Tibial nerve (tissue), 4 donors: ENCODE data around the gene FAM83D. TPM values are rescaled to one million over a fixed set of nuclear protein-coding genes. Genes with fewer than 3 reads are reported as not detected.

Source experiments
- DNase-seq, 2 donors: peaks; one replicate each; pipeline ENCODE4 v3.0.0-alpha.2; 2019; ENCODE audit warnings: low spot score in 2 of 2
- H3K27ac ChIP-seq, 4 donors: fragments of 200-600 bp; sonication (generic) in 3 of 4; one replicate each; pipeline ENCODE4 v1.5.1; 2017 to 2019; ENCODE audit warnings: mild to moderate bottlenecking in 1 of 4
- H3K27me3 ChIP-seq, 2 donors: fragments of 200-600 bp; sonication (generic) in 1 of 2; one replicate each; pipeline versions ENCODE4 v1.5.1 to v1.6.0; 2017 to 2019
- H3K36me3 ChIP-seq, 3 donors: fragments of 200-600 bp; sonication (generic); one replicate each; pipeline ENCODE4 v1.5.1; 2018 to 2019
- H3K4me1 ChIP-seq, 4 donors: fragments of 200-600 bp; sonication (generic) in 3 of 4; one replicate each; pipeline ENCODE4 v1.5.1; 2017 to 2019
- H3K4me3 ChIP-seq, 4 donors: fragments of 200-600 bp; sonication (generic) in 3 of 4; one replicate each; pipeline ENCODE4 v1.5.1; 2017 to 2019; ENCODE audit warnings: mild to moderate bottlenecking in 1 of 4, moderate library complexity in 1 of 4
- H3K9me3 ChIP-seq, 4 donors: fragments of 200-600 bp; sonication (generic) in 3 of 4; one replicate each; pipeline ENCODE4 v1.5.1; 2017 to 2019
- CTCF ChIP-seq, 5 experiments: fragments of 200-600 bp in 3 of 5; fragments of 450-650 bp in 2 of 5; sonication (generic) in 3 of 5; IDR thresholded peaks; one replicate each; pipeline ENCODE4 v1.5.1; 2016 to 2019; ENCODE audit warnings: antibody characterized with exemption in 5 of 5, mild to moderate bottlenecking in 3 of 5, moderate library complexity in 2 of 5
- EP300 ChIP-seq, 2 donors: sonication (generic); formaldehyde crosslinking; IDR thresholded peaks; one replicate each; pipeline ENCODE4 v1.6.1; 2017; ENCODE audit warnings: antibody characterized with exemption in 2 of 2, mild to moderate bottlenecking in 1 of 2
- POLR2A ChIP-seq, 2 donors: fragments of 450-650 bp; IDR thresholded peaks; one replicate each; pipeline ENCODE4 v1.6.1; 2017; ENCODE audit warnings: antibody characterized with exemption in 2 of 2, mild to moderate bottlenecking in 2 of 2, moderate library complexity in 2 of 2
- WGBS, 2 donors: methylation state at CpG; one replicate each; pipeline ENCODE4 v1.1.5; 2018; 5-methylcytosine and 5-hydroxymethylcytosine counted together
- total RNA-seq, 4 donors: library from RNA; depleted of rRNA; stranded (reverse); fragments of >200 nt; gene quantifications; one replicate each; pipeline ENCODE4 v1.1.0, GENCODE V29; 2016

The FAM83D gene
- total RNA-seq, 4 donors from 2014 or later = 0.42 to 0.90 TPM; not detected in 2

- H3K4me3 ChIP-seq = no peak overlapping the region
- peaks cover 0 to 7% (median 0%) of the 10 kb centered on the region in 3 donors for H3K36me3 ChIP-seq
- no peak for DNase-seq
- no peaks in the 10 kb centered on the region for H3K27me3 ChIP-seq
- H3K4me1 ChIP-seq = peaks cover 0 to 3% (median under 1%) of the 10 kb centered on the region in 4 donors
- TF ChIP-seq CTCF (IDR thresholded peaks at IDR 0.05) = no peak
- TF ChIP-seq POLR2A (IDR thresholded peaks at IDR 0.05) = no peak
- no peak for TF ChIP-seq EP300 (IDR thresholded peaks at IDR 0.05)
- H3K9me3 ChIP-seq = no peaks in the 10 kb centered on the region
- 88 to 90% methylated on average over 3 of the region's 3 CpGs for WGBS, 2 donors
- no peak overlapping the region for H3K27ac ChIP-seq
Measured at GRCh38 chr20:38979842-38980241, 53.6 kb downstream of the FAM83D start.

GRCh38 chr20:38982291-38982690 lies 56.1 kb downstream of the FAM83D start:
- H3K9me3 ChIP-seq = no peaks in the 10 kb centered on the region
- H3K27me3 ChIP-seq = no peaks in the 10 kb centered on the region
- peaks cover 0 to 9% (median 0%) of the 10 kb centered on the region in 3 donors for H3K36me3 ChIP-seq
- TF ChIP-seq CTCF (IDR thresholded peaks at IDR 0.05) = no peak
- TF ChIP-seq EP300 (IDR thresholded peaks at IDR 0.05) = no peak
- TF ChIP-seq POLR2A (IDR thresholded peaks at IDR 0.05) = no peak
- WGBS, 2 donors = 45 to 55% methylated on average over 1 of the region's 1 CpG
- DNase-seq = no peak
- H3K27ac ChIP-seq = no peak overlapping the region
- no peak overlapping the region for H3K4me3 ChIP-seq
- peaks cover 0 to 18% (median 3%) of the 10 kb centered on the region in 4 donors for H3K4me1 ChIP-seq

- TF ChIP-seq EP300 (IDR thresholded peaks at IDR 0.05) = no peak
- no peak for TF ChIP-seq CTCF (IDR thresholded peaks at IDR 0.05)
- no peak for TF ChIP-seq POLR2A (IDR thresholded peaks at IDR 0.05)
Measured at GRCh38 chr20:38985060-38985459, 58.8 kb downstream of the FAM83D start.

GRCh38 chr20:38985603-38986170 lies 59.5 kb downstream of the FAM83D start:
- Histone ChIP-seq H3K36me3 (peaks cover 0 to 29% (median 0%) of the 10 kb centered on the region in 3 donors), H3K4me3 (no peak overlapping the region), H3K27ac (peak overlapping the region in 3 of 4 donors; percentile 11 to 43 (median 38)), H3K27me3 (no peaks in the 10 kb centered on the region), H3K4me1 (peaks cover 0 to 18% (median 3%) of the 10 kb centered on the region in 4 donors), H3K9me3 (no peaks in the 10 kb centered on the region)
- WGBS, 2 donors = 70 to 80% methylated on average over 1 of the region's 1 CpG
- TF ChIP-seq POLR2A (IDR thresholded peaks at IDR 0.05) (no peak), CTCF (IDR thresholded peaks at IDR 0.05) (no peak), EP300 (IDR thresholded peaks at IDR 0.05) (peak in 1 of 2 donors; percentile 44)
- DNase-seq = no peak

More at GRCh38 chr20:38985060-38985459, 58.8 kb downstream of the FAM83D start:
- 84 to 87% methylated on average over 4 of the region's 4 CpGs for WGBS, 2 donors
- Histone ChIP-seq H3K36me3 (peaks cover 0 to 25% (median 0%) of the 10 kb centered on the region in 3 donors), H3K27ac (peak overlapping the region in 2 of 4 donors; percentile 11 to 32), H3K9me3 (no peaks in the 10 kb centered on the region), H3K4me1 (peaks cover 0 to 18% (median 3%) of the 10 kb centered on the region in 4 donors), H3K4me3 (no peak overlapping the region), H3K27me3 (no peaks in the 10 kb centered on the region)
- no peak for DNase-seq

- Histone ChIP-seq H3K4me3 (no peak overlapping the region), H3K27ac (no peak overlapping the region), H3K9me3 (no peaks in the 10 kb centered on the region), H3K4me1 (peaks cover 0 to 18% (median 3%) of the 10 kb centered on the region in 4 donors), H3K27me3 (no peaks in the 10 kb centered on the region), H3K36me3 (peaks cover 0 to 38% (median 0%) of the 10 kb centered on the region in 3 donors)
- TF ChIP-seq EP300 (IDR thresholded peaks at IDR 0.05) (no peak), POLR2A (IDR thresholded peaks at IDR 0.05) (no peak), CTCF (IDR thresholded peaks at IDR 0.05) (no peak)
- no peak for DNase-seq
- WGBS, 2 donors = 83 to 96% methylated on average over 2 of the region's 2 CpGs
Measured at GRCh38 chr20:38986663-38987062, 60.4 kb downstream of the FAM83D start.
